NOMO-1 treated with DMSO at 0.1 percent for 48 hours (cell line): ENCODE data around the gene WNT8B.

ENCODE experiments used
- DNase-seq: peaks from one replicate; lab custom pipeline; 2025; ENCODE audit not compliant: unreplicated experiment; lab: John Stamatoyannopoulos, UW

Gene WNT8B

DNA sequence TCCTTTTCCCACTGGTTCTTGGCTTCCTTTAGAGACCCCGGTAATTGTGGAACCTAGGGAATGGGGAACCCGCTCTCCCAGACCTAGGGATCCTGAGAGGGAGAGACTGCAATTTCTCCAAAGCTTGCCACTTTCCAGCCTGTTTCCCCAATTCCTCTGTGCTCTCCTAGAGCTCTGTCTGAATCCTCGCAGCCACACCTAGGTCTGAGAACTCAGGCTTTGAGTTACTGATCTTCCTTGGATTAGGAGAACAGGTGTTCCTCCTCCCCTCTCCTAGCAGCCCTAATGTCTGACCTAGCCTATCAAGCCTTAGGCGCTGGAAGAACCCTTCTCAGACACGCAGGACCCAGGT lies 20.0 kb downstream of the WNT8B start:
- DNase-seq, result no peak

DNA sequence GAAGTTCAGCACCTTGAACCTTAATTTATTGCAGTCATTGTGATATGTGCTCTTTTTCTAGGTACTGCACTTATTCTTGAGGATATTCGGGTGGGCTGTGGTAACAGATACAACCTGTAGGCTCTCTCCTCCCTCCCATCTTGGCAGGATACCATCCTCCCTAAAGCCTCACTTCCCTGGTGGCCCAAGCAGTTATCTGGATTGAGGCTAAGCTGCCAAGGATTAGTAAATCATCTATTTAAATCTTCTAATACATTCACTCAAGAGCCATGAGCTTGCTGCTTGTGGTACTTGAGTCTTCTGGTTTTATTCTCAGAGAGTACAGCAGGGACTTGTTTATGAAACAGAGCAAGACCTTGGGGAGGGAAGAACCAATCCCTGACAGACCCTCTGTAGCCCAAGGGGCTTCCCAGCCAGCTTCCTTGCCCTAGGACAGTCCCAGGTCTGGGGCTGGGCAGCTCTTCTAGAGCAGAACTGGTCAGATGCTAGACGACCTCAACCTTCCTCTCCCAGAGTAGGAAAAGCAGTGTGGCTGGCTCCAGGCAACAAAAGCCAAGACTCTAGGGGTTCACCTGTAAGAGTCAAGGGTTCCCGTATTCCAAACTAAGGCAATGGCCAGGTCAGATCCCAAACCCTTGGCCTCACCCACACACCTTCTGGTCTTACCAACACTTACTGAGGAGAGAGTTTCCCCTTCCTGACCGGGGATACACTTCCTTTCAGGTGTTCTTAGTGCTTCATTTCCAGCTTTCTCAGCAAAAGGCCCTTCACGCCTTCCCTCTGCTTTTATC lies 21.3 kb downstream of the WNT8B start:
- no peak for DNase-seq

DNA sequence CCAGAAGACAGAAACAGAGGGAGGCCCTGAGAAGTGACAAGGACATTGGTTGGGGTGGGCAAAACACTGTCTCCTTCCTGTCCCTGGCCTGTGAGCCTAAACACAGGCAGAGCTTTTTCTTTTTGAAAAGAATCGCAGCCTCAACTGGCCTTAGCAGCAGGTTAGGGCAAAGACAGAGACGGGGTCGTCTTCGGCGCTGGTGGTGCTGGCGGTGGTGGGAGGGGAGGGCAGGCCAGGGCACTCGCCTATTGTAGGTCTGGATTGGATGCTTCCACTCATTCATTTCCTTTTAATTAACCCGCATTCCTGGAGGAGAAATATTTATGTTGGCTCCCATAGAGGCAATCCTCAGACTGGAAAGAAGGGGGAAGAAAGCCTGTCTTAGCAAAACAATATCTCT lies 22.6 kb downstream of the WNT8B start:
- no peak for DNase-seq

DNA sequence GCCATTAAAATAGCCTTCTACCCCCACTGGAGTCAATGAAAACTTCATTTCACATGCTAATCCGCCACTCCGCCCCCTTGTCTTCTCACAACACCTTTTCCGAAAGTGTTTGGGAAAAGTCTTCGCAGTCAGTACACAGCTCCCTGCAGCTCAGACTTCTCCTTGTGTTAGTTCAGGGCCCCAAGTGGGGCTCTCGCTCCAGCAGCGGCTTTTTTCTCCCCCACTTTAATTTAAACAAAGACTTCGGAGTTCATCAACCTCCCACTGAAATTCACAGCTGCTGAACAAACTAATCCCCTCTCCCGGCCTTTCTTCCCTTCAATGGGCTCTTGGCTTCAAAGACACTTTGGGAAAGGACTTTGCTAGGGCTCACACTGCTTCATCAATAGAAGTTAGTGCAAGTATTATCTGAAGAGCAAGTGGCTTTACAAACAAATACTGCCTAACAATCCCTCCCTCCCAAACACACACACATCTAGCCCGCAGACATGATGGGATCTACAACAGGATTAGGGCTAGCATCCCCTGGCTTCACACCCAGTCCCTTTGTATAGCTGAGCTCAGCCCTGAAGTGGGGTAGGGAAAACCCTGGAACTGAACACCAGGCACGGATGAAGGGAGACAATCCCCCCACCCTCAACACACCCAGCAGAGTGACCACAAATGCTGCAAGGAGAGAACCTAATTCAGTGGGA lies 23.1 kb downstream of the WNT8B start:
- no peak for DNase-seq

DNA sequence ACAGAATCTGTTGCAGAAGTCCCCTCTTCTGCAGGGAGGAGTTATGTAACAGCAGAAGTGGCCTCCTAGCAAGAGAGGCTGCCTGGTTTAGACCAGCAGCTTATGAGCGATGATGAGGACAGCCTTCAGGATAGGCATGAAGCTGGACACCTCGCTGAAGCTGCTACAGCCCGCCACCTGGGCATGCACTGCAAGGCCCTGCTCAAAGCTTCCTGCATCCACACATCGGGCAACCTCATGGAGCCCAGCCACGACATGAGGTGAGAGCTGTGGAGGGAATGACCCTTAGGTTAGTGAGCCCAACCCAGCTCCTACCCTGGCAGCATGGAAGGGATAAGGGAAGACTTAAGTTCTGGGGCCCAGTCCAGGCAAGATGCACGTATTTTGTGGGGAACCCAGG lies 24.7 kb downstream of the WNT8B start:
- DNase-seq, result no peak

DNA sequence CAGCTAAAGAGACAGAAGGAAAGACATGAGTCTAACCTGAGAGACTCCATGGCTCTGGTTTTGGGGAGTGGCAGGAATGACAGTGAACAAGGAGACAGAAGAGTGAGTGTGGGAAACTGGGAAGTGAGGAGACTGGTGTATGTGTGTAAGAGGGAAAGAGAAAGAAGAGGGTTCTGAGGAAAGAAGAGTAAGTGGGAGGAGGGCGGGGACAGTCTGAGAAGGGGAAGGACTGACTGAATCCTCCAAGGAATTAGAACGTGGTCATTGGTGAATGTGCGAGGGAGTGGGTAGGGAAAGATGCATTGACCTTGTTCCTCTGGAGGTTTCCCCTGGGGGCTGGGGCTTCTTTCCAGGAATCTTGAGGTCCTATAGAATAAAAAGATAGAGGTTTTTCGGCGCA lies 26.6 kb downstream of the WNT8B start:
- DNase-seq, result no peak

DNA sequence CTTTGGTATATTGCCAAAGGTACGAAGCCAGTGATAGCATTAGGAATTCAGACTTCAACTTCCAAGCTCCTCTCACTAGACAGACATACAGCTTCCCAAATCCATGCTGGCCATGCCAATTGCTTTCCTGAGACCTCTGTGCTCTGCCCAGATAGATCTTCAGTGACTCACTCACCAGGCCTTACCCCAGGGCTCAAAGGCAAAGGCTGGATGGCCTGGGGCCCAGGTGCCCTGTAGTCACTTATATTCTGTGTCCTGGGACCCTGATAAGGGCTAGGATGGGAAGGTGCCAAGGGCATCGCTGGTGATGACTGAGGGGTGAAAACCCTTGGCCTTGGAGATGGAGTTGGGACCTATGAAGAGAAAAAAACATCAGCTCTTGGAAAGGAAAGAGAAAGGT lies 27.7 kb downstream of the WNT8B start:
- no peak for DNase-seq

DNA sequence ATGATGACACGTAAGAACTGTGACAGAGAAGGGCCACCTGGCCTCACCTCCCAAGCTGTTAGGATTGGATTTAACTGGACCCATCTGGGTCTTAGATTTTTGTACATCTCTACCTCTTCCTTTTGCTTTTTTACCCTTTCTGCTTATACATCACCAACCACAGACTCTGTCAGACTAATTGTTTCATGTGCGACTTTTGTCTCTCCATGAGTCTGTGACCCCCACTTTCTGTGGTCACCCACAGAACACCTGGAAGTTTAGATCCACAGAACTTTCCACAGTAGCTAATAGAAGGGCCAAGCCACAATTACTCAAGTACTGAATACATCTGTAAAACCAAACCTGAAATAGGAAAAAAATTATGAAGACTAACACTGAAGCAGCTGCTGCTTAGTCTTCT lies 33.8 kb downstream of the WNT8B start:
- DNase-seq, result no peak

DNA sequence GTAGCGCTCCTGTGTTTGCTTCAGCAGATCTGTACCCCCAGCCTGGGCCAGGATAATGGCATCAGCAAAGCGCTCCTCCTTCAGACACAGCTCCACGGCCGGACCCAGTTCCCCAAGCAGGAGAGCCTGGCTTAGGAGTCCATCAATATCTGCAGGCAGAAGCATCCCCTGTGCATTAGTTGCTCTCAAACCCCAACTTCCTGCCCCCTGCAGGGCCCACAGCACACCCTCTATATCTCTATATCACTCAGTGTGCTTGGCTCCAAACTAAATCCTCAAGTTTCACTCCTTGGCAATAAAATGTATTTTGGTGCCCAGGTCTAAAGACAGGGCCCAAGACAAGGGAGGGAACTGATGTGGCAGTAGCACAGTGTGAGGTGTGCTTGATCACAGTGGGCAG lies 35.2 kb downstream of the WNT8B start:
- DNase-seq, result no peak

DNA sequence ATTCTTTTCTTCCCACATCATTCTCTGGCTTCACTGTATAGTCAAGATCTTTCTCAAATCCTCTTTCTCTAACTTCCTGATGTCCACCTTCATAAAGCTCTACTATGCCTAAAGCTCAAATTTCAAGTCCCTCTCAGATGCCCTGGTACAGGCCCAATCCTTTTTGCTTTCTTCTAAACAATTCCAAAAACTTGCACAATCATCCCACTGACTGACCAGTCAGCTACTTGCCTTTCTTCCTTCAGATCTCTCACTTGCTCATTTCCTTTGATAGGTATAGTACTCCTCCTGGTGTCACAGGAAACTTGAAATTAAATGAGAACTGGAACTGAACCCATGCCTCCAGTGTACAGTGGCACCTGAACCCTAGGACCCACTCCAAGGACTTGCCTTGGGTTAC lies 38.6 kb downstream of the WNT8B start:
- DNase-seq, result no peak

DNA sequence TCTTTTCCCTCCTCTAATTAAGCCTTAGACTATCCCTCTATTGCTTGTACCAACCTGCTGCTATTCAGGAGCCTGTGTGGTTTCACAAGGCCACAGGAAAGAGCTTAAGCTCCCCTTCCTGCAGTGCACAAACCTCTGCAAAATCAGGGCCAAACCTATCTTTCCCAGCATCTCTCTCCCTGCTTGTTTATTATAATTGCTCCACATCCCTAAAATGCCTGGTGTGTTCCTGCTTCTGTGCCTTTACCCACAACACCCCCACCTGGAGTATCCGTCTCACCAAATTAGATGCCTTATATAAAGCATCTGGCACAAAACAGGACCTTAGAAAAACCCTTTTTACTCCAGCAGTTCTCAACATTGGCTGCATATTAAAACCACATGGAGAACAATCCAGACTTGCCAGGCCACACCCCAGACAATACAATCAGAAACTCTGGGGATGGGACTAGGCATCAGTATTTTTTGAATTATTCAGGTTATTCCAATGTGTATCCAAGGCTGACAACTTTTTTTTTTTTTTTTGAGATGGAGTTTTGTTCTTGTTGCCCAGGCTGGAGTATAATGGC lies 40.2 kb downstream of the WNT8B start:
- DNase-seq, result no peak

DNA sequence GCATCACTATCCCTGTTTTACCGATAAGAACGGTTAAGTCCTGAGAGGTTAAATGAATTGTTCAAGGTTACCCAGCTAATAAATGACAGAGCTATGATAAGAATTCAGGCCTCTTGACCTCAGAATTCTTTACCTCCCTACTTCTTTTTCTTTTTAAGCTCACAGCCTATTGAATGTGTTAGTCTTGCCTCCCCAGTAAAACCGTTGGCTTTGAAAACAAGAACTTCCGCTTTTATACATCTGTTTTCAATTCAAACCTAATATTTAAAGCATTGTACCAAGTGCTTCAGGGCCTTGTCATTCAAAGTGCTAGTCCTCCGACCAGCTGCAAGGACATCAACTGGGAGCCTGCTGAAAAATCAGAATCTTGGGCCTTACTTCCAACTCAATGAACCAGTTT lies 41.3 kb downstream of the WNT8B start:
- peak; percentile 42 for DNase-seq

DNA sequence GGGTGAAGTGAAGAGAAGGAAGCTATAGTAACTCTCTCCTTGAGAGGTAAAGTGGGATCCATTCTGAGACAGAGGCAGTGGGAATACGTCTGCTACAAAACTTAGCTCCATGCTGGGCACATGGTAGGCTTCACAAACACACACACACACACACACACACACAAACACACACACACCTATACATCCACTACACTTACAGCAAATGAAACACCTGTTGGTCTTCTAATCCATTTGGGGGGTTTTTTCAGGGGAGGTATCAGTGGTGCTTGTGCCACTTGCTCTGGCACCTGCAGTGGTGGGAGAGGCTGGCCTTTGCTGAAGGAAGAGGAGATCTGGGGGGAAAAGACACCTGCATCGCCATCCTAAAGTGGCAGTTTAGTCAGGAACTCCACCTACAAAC lies 42.4 kb downstream of the WNT8B start:
- DNase-seq, result no peak

DNA sequence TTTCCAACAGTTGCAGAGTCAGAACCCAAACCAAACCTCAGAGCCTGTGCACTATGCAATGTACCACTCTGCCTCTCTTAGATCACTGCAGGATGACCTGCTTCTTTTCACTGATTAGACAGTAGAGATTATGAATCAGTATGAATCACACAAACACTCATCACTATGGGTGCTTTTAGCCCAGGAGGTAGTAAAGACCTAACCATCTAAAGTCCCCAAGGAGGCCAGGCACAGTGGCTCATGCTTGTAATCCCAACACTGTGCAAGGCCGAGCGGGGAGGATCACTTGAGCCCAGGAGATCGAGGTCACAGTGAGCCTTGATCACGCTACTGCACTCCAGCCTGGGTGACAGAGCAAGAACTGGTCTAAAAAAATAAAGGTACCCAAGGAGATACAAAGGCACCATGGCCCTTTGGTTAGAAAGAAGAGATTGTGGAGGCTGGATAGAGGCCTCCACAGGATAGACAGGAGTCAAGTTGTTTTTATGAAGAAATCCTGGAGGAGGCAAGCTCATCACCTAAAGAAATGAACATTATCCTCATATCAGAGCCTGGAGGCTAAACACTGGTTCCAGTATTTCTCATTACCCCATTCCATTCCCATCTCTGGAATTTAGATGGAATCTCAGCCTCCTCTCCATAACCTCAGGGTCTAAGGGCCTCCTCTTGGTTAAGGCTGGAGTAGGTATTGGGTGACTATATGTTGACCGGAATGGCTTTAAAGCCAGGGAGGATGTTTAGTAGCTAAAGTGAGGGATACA lies 44.0 kb downstream of the WNT8B start:
- no peak for DNase-seq

DNA sequence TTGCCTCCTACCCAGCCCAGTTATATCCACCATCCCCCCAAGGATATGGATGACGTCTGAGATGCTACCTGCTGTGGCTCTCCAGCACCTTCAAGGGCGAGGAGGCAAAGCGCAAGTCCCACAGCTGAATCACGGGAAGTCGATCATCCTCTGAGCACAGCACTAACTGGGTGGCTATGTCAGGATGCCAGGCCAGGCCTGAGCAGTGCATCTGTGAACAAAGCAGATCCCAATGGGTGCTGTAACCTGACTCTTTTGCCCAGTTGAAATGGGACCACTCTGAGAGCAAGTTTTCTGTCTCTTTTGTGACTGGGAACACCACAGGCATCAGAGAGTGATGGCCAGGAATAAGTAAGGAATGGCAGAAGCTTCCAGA lies 44.5 kb downstream of the WNT8B start:
- no peak for DNase-seq

DNA sequence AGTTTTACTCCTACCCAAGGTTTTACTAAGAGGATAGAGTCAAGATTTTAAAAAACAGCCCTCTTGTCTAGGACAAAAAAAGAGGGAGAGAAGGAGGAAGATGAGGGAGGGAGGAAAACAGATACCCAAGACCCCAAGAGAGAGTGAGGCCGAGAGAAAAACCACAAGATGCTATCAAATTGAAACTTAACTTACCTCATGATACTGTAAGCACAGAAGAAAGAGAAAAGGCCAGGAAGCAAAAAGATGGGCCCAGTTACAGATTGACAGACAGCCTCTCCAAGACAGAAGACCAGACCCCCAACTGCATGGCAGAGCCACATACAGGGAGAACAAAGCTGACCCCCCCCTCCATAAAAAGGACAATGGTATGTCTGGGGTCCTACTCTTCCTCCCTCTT lies 45.5 kb downstream of the WNT8B start:
- no peak for DNase-seq

DNA sequence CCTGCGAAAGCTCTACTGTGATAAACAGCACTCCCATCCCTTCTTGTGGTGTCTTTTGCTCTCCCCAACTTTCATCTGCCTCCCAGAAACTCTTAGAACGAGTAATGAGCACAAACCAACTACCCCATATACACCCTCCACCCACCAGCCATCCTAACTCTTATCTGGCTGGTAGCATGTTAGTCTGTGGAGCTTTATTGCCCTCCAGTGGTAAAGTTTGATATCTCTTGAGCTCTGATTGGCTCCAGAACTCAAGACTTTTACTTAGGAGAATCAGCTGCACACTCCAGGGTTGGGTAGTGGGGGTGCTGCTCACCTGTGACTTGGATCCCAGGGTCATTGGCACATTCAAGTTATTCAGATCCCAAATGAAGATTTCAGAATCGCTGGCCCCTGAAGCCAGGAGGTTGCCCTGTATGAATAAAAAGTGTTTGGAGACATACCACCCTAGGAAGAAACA lies 45.9 kb downstream of the WNT8B start:
- DNase-seq, result peak; percentile 55

DNA sequence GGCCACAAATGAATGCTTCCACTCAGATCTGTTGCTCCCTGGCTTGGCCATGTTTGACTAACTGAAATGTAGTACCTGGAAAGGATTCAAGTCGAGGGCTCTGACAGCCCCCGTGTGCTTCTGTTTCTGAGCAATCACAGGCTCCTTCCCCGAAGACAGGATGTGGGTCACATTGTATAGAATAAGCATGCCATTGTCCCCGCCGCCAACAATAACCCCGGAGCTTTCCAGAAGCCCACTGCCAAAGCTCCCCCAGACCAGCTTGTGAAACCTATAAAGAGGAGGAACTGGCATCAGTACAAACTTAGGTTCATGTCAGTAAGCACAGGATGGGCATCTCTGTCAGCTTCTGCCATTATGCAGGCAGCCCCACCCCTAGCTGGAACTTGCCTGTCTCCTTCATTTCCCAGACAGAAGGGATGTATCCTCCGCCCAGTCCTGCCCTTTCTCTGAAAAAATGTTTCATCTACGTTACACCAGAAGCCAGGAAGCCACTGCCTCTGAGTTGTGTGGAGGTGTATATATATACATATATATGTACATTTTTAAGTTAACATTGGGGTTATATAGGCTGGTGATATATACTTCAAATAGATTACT lies 46.5 kb downstream of the WNT8B start:
- DNase-seq, result no peak

DNA sequence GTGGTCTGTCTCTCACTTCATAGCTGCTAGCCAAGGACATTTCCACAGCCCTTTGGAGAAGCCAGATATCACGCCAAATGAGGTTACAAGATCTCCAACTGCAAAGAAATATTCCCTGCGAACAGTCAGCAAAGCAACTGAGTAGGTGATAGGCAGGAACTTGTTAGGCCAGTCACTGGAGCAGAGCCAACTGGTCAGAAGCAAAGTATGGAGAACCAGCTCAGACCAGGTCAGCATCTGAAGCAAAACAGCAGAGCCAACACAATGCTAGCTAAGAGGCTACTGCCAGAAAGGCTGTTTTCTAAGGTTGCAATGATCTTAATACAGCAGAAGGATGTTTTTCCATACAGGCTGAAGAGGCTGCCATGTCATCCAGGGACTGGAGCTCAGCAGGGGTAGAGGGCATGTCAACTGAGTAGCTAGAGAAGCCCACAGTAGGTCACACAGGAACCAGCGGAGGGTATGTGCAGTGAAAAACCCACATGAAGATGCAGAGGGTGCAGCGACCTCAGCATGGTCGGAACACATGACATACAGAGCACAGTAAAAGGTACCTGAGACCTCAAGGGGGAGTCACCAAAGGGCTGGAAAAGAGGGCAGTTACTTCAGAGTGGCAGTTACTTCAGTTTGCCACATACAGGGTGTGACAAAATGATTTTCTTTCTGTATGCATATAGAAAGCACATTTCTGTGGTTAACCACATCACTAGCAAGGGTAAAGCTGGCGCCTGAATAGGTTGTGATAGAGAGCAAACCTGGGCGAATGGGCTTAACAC lies 47.9 kb downstream of the WNT8B start:
- DNase-seq, result peak; percentile 90

DNA sequence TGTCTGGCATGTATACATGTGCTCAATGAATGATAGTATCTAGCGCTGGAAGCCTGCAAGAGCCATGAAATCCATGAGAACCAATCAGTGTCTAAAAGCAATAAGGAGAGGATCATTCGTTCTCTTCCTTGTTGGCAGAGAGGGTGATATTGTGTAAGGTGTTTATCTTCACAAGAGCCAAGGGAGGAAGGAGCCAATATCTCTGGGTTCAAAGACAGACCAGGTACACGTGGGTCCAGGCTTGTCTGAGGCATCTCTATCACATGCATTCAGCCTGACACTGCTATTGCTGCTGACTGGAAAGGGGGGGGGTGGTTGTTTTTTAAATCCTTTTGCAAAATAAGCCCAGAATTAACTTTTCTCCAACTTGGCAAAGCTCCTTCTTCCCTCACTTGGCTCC lies 52.8 kb downstream of the WNT8B start:
- DNase-seq, result no peak

DNA sequence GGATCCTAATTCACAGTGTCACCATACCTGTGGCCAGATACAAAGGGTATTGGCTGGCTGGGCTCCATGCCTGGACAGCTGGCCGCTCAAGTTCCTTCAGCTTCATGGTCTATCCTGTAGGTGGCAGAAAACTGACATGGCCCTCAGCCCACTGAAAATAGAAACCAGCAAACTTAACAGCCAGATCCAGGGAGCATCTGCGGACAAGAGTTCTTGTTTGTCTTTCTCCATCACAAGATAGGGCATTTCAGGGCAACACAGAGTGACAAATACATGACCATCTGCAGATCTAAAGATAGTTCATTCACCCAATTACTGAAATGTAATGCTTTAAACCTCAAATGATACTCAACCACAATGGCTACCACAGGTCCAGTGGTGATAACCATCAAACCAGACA lies 54.0 kb downstream of the WNT8B start:
- DNase-seq, result no peak
